ENCODE data around the gene PARD3. TPM values are rescaled to one million over a fixed set of nuclear protein-coding genes. Genes with fewer than 3 reads are reported as not detected.

PARD3 gene
- total RNA-seq, 1 donor from 2014 or later = 34.1 TPM

- Histone ChIP-seq H3K4me3 (no peak overlapping the region), H3K4me1 (peaks cover 5% of the 10 kb centered on the region), H3K9me3 (no peaks in the 10 kb centered on the region), H3K27ac (no peak overlapping the region), H3K36me3 (no peaks in the 10 kb centered on the region), H3K27me3 (ENCODE audit: low read depth) (no peaks in the 10 kb centered on the region)
- no peak for ATAC-seq
- no peak for TF ChIP-seq CTCF (IDR thresholded peaks at IDR 0.05)
- intact Hi-C loops (cut with DNase I) = no loop called here
- DNase-seq = no peak
These were observed 233.1 kb downstream of the PARD3 start for GRCh38 chr10:34581801-34582532.

- Histone ChIP-seq H3K4me3 (no peak overlapping the region), H3K27me3 (ENCODE audit: low read depth) (no peaks in the 10 kb centered on the region), H3K27ac (no peak overlapping the region), H3K36me3 (no peaks in the 10 kb centered on the region), H3K9me3 (no peaks in the 10 kb centered on the region), H3K4me1 (peaks cover 5% of the 10 kb centered on the region)
- TF ChIP-seq CTCF (IDR thresholded peaks at IDR 0.05) = no peak
- intact Hi-C loops (cut with DNase I) = no loop called here
- ATAC-seq (peak; percentile 30 to 73), DNase-seq (no peak)
These were observed 234.5 kb downstream of the PARD3 start for GRCh38 chr10:34580643-34581042.

GRCh38 chr10:34580214-34580613 lies 234.9 kb downstream of the PARD3 start:
- no peaks in the 10 kb centered on the region for H3K27me3 ChIP-seq (ENCODE audit: low read depth)
- H3K36me3 ChIP-seq = no peaks in the 10 kb centered on the region
- H3K27ac ChIP-seq = no peak overlapping the region
- ATAC-seq (no peak), DNase-seq (no peak)
- no peak overlapping the region for H3K4me3 ChIP-seq
- H3K9me3 ChIP-seq = no peaks in the 10 kb centered on the region
- intact Hi-C loops (cut with DNase I) = no loop called here
- TF ChIP-seq CTCF (IDR thresholded peaks at IDR 0.05) = no peak
- H3K4me1 ChIP-seq = peaks cover 5% of the 10 kb centered on the region

- no peaks in the 10 kb centered on the region for H3K36me3 ChIP-seq
- no peak overlapping the region for H3K4me3 ChIP-seq
- H3K9me3 ChIP-seq = no peaks in the 10 kb centered on the region
- no peaks in the 10 kb centered on the region for H3K27me3 ChIP-seq (ENCODE audit: low read depth)
- peaks cover 5% of the 10 kb centered on the region for H3K4me1 ChIP-seq
- ATAC-seq (no peak), DNase-seq (no peak)
- intact Hi-C loops (cut with DNase I) = no loop called here
- TF ChIP-seq CTCF (IDR thresholded peaks at IDR 0.05) = no peak
- H3K27ac ChIP-seq = no peak overlapping the region
These were observed 236.6 kb downstream of the PARD3 start for GRCh38 chr10:34578468-34578867.

- no peak for TF ChIP-seq CTCF (IDR thresholded peaks at IDR 0.05)
- no peaks in the 10 kb centered on the region for H3K27me3 ChIP-seq (ENCODE audit: low read depth)
- H3K4me1 ChIP-seq = peaks cover 5% of the 10 kb centered on the region
- intact Hi-C loops (cut with DNase I) = no loop called here
- no peak overlapping the region for H3K27ac ChIP-seq
- DNase-seq (no peak), ATAC-seq (no peak)
- no peaks in the 10 kb centered on the region for H3K9me3 ChIP-seq
- no peak overlapping the region for H3K4me3 ChIP-seq
- no peaks in the 10 kb centered on the region for H3K36me3 ChIP-seq
These were observed 238.3 kb downstream of the PARD3 start for GRCh38 chr10:34576797-34577196.

All from lower lobe of right lung (tissue), 2 donors.